Measurements from ENCODE around the gene C16orf95.
"Not testable (repeated sequence)": the region's sequence is repeated elsewhere in the genome, so short reads cannot be mapped to it uniquely, and the experiment has no call there.

The C16orf95 gene

GRCh38 chr16:87279094-87279658 lies 38.0 kb downstream of the C16orf95 start:
- no peak for DNase-seq

GRCh38 chr16:87278191-87279093 lies 38.8 kb downstream of the C16orf95 start:
- DNase-seq, result peak; percentile 36

GRCh38 chr16:87276924-87277323 lies 40.3 kb downstream of the C16orf95 start:
- no peak for DNase-seq

GRCh38 chr16:87276091-87276701 lies 41.0 kb downstream of the C16orf95 start:
- DNase-seq, result no peak

- DNase-seq, result no peak
Observed at GRCh38 chr16:87274794-87275193, 42.4 kb downstream of the C16orf95 start.

- no peak for DNase-seq
Observed at GRCh38 chr16:87273471-87274030, 43.6 kb downstream of the C16orf95 start.

GRCh38 chr16:87271256-87271655 lies 45.9 kb downstream of the C16orf95 start:
- DNase-seq, result no peak

- DNase-seq, result no peak
Observed at GRCh38 chr16:87267566-87267965, 49.6 kb downstream of the C16orf95 start.

GRCh38 chr16:87266846-87267245 lies 50.3 kb downstream of the C16orf95 start:
- DNase-seq, result no peak

GRCh38 chr16:87265261-87265660 lies 51.9 kb downstream of the C16orf95 start:
- DNase-seq, result no peak

- no peak for DNase-seq
Observed at GRCh38 chr16:87264634-87265033, 52.6 kb downstream of the C16orf95 start.

GRCh38 chr16:87263418-87264052 lies 53.7 kb downstream of the C16orf95 start:
- DNase-seq, result no peak

- DNase-seq, result no peak
Observed at GRCh38 chr16:87259431-87259830, 57.8 kb downstream of the C16orf95 start.

- not testable (repeated sequence) for DNase-seq
Observed at GRCh38 chr16:87258653-87259052, 58.5 kb downstream of the C16orf95 start.

GRCh38 chr16:87255866-87256265 lies 61.3 kb downstream of the C16orf95 start:
- no peak for DNase-seq

- no peak for DNase-seq
Observed at GRCh38 chr16:87254734-87255133, 62.5 kb downstream of the C16orf95 start.

- DNase-seq, result no peak
Observed at GRCh38 chr16:87254296-87254695, 62.9 kb downstream of the C16orf95 start.

- DNase-seq, result no peak
Observed at GRCh38 chr16:87253536-87253935, 63.7 kb downstream of the C16orf95 start.

Data from stimulated activated CD4-positive, alpha-beta T cell treated with anti-CD3 and anti-CD28 coated beads, Interleukin-4, amount 100 ng/mL, for 24 hours (primary cell).